Hypothalamus (tissue), 51 donors: Measurements from ENCODE around the gene GAGE10.

ENCODE experiments used
- DNase-seq, 51 donors: peaks; one replicate each; lab custom pipeline; 2025; lab: John Stamatoyannopoulos, UW

Gene GAGE10

DNA sequence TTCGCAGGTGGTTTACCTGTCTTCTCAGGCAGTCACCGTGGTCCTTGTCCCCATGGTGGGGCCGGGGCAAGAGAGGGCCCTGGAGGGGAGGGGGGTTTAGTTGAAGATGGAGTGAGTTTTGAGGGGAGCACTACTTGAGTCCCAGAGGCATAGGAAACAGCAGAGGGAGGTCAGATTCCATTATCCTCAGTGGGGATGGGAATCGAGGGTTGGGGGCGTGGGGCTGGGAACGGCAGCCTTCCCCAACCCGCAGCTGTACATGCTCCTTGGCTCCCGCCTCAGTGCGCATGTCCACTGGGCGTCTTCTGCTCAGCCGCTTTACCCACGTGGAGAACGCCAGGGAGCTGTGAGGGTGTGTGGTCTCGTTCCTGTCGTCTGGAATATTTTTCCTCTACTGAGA, at the start of gene GAGE10:
Gene GAGE10, plus strand, starts transcription at position 301 of the 400 bp plus-strand sequence. CDS start 1,214 bp downstream, outside the sequence.
- DNase-seq: no peak

GRCh38 chrX:49254639-49255038, 48.8 kb upstream of the GAGE10 start:
- no peak for DNase-seq

- no peak for DNase-seq
Observed at GRCh38 chrX:49256268-49256995, 47.0 kb upstream of the GAGE10 start.

- no peak for DNase-seq
Observed at GRCh38 chrX:49257074-49257790, 46.2 kb upstream of the GAGE10 start.

- no peak for DNase-seq
Observed at GRCh38 chrX:49257846-49258748, 45.3 kb upstream of the GAGE10 start.

DNA sequence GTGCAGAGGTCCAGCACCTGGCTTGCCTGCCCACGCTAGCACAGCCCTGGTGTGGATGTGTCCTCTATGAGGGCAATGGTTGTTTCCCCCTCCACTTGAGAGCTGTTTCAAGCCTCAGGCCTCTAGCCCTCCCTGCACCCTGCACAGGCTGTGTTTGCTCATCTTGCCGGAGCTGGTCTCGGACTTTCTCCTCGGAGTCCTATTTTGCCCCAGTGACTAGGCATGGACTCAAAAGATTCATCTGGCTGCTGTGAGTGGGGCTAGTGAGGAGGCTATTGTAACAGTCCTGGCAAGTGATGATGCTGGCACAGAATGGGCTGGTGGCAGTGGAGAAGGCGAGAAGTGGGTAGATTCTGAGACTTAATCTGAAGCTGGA, 44.7 kb upstream of the GAGE10 start:
- DNase-seq: peak in 2 of 51 donors; percentile 1 to 3

DNA sequence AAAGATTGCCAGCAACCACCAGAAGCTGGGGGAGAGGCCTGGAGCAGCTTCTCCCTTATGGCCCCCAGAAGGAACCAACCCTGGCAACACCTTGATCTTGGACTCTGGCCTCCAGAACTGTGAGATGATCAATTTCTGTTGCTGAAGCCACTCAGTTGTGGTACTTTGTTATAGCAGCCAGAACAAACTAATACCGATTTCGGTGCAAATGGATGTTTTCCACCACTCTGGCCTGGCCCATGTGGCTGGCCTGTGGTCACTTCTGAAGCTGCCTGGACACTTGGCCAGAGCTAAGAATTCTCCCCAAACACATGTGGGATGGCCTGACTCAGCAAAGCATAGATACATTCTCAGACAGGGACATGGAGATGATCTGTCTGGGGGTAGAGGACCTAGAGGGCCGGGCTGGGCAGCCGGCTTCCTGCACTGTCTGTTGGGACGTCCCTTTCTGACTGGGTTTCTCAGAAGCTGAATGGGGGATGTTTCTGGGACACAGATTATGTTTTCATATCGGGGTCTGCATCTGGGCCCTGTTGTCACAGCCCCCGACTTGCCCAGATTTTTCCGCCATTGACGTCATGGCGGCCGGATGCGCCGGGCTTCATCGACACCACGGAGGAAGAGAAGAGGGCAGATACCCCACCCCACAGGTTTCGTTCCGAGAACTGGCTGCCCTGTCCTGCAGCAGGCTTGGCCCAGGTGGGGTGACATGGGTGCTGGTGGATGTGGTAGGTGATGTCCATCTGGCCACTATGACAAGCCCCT, 43.0 kb upstream of the GAGE10 start:
- no peak for DNase-seq

DNA sequence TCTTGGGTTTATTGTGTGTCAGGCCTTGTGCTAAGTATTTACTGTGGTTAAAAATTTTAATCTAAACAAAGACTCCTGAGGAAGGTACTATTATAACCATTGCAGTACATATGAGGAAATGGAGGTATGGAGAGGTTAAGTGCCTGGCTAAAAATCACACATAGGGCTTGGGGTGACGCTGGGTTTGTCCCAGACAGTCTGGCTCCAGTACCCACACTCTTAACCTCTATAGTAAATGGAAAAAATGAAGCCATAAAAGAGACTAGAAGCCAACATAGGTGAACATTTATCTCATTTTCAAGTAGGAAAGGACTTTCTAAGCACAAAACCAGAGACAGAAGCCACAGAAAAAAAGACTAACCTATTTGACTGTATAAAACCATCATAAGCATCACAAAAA, 40.8 kb upstream of the GAGE10 start:
- DNase-seq: no peak

DNA sequence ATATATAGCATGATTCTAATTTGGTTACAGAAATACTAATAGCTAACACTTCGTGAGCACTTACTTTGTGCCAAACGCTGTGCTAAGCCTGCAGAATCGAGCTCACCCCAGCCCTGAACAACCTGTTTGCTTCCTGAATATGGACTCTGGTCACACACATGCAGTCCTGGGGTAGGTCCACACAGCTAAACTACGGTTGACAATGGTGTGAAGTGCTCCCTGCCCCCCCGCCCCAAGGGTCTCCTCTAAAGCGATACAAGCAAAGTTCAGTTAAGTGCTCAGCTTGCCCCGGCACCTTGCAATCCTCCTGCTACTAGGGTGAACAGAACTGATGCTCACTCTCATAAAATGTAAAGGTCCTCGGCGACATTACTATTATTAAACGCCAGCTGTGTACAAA, 39.8 kb upstream of the GAGE10 start:
- DNase-seq: no peak

- DNase-seq: no peak
Observed at GRCh38 chrX:49264460-49264859, 39.0 kb upstream of the GAGE10 start, which contains the start of gene FOXP3. FOXP3 (minus strand) TSS chrX:49264710; CDS start chrX:49258505, 6,205 bp downstream.

GRCh38 chrX:49266523-49267445, 36.7 kb upstream of the GAGE10 start:
- no peak for DNase-seq

DNA sequence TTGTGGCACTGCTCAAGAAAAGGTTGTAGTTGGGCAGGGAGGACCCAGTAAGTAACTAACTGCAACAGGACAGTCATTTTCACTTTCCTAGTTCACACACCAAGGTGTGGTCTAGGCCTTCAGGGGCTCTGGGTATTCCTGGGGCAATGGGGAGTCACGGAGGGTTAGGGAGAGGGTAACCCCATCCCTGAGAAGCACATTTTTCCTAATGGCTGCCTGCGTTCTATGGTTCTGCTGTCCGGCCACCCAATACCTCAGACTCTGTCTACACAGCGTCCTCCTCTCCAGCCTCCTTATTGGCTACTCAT, 34.8 kb upstream of the GAGE10 start:
- DNase-seq: no peak

- peak; percentile 75 to 98 (median 91) for DNase-seq
Observed at GRCh38 chrX:49269010-49269766, 34.3 kb upstream of the GAGE10 start.

- DNase-seq: peak in 8 of 51 donors; percentile 29 to 78 (median 48)
Observed at GRCh38 chrX:49269767-49270248, 33.6 kb upstream of the GAGE10 start, which contains the start of gene PPP1R3F. PPP1R3F (plus strand) TSS chrX:49269793; CDS start chrX:49269870, 77 bp downstream.

GRCh38 chrX:49270249-49270921, 33.1 kb upstream of the GAGE10 start:
- no peak for DNase-seq

DNA sequence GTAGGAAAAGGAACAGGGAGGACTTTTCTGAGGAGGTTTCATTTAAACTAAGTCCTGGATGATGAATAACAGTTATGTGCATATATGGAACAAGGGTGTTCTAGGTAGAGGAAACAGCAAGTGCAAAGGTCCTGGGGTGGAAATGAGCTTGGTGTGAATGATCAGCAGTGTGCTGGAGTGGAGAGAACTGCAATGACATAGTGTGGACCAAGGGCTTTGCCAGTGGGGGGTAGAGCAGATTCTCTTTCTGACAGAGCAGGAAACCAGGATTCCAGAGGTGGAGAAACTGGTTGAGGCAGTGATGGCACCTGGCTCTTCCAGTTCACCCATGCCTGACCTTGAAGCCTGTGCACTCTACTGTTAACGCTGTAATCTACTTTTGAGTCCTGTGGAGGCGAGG, 32.1 kb upstream of the GAGE10 start:
- no peak for DNase-seq

DNA sequence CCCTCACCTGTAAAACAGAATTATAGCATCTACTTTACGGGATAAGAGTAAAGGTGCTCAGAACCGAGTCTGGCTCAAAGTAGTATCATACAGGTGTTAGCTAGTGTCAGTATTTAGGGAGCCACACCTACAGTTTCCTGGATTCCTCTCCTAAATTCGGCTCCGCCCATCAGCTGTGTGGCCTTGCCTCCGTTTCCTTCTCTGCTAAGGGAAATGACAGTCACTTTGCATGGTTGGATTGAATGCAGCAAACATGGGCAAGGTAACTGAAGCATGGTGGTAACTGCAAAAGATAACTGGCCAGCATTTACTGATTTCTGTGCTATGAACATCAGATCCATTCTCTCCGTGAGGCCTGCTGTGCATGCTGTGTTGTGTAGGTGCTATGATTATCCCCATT, 31.0 kb upstream of the GAGE10 start:
- DNase-seq: no peak
